Vagina (tissue), 2 donors: ENCODE measurements around the gene UQCC2.

Source experiments
- POLR2A ChIP-seq, 2 donors: fragments of 450-650 bp; IDR thresholded peaks; one replicate each; pipeline ENCODE4 v1.6.1; 2017; ENCODE audit warnings: antibody characterized with exemption in 2 of 2, mild to moderate bottlenecking in 2 of 2, moderate library complexity in 2 of 2
- TF ChIP-seq, protein P1 (sequence below), 3 experiments: fragments of 450-650 bp in 2 of 3; fragments of 200-600 bp in 1 of 3; sonication (generic) in 1 of 3; IDR thresholded peaks; one replicate each; pipeline ENCODE4 v1.5.1; 2017 to 2019; ENCODE audit warnings: antibody characterized with exemption in 3 of 3, mild to moderate bottlenecking in 2 of 3, moderate library complexity in 2 of 3

- no peak for TF ChIP-seq POLR2A (IDR thresholded peaks at IDR 0.05)
- TF ChIP-seq, protein P1, sequence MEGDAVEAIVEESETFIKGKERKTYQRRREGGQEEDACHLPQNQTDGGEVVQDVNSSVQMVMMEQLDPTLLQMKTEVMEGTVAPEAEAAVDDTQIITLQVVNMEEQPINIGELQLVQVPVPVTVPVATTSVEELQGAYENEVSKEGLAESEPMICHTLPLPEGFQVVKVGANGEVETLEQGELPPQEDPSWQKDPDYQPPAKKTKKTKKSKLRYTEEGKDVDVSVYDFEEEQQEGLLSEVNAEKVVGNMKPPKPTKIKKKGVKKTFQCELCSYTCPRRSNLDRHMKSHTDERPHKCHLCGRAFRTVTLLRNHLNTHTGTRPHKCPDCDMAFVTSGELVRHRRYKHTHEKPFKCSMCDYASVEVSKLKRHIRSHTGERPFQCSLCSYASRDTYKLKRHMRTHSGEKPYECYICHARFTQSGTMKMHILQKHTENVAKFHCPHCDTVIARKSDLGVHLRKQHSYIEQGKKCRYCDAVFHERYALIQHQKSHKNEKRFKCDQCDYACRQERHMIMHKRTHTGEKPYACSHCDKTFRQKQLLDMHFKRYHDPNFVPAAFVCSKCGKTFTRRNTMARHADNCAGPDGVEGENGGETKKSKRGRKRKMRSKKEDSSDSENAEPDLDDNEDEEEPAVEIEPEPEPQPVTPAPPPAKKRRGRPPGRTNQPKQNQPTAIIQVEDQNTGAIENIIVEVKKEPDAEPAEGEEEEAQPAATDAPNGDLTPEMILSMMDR (IDR thresholded peaks at IDR 0.05): no peak
Observed at GRCh38 chr6:33667072-33667471, 44.4 kb downstream of the UQCC2 start.
